ENCODE measurements around the gene TMEM254. TPM values are rescaled to one million over a fixed set of nuclear protein-coding genes. Genes with fewer than 3 reads are reported as not detected.

TMEM254 gene
- polyA plus RNA-seq, 3 donors = 13.6 to 43.1 (median 25.9) TPM

GRCh38 chr10:80122746-80123145, 44.3 kb downstream of the TMEM254 start:
- Histone ChIP-seq H3K27ac (ENCODE audit: low read depth in 1 of 2, low read length in 2 of 2) (no peak overlapping the region), H3K27me3 (ENCODE audit: control insufficient read depth in 2 of 2, insufficient read depth in 2 of 2, low read length in 2 of 2) (no peaks in the 10 kb centered on the region), H3K9ac (ENCODE audit: insufficient read depth, low read length, poor library complexity, severe bottlenecking) (no peak overlapping the region), H4K20me1 (ENCODE audit: insufficient read depth, low read length) (no peaks in the 10 kb centered on the region), H3K79me2 (ENCODE audit: insufficient read depth, low read length) (no peaks in the 10 kb centered on the region), H3K9me3 (replicated peaks in 1 of 2; ENCODE audit: control insufficient read depth in 1 of 2, insufficient read depth in 1 of 2, low read length in 2 of 2) (no peaks in the 10 kb centered on the region), H3K4me3 (replicated peaks in 1 of 3; ENCODE audit: low read depth in 2 of 3, low read length in 3 of 3) (no peak overlapping the region), H3K4me2 (replicated peaks; ENCODE audit: extremely low read depth, low read length, poor library complexity, severe bottlenecking) (no peak overlapping the region), H3K36me3 (replicated peaks in 1 of 2; ENCODE audit: control insufficient read depth in 1 of 2, insufficient read depth in 2 of 2, low read length in 2 of 2) (no peaks in the 10 kb centered on the region), H3K4me1 (ENCODE audit: control insufficient read depth in 1 of 2, insufficient read depth in 2 of 2, low read length in 2 of 2) (no peaks in the 10 kb centered on the region), H2AFZ (ENCODE audit: insufficient read depth, low read depth, low read length, poor library complexity, severe bottlenecking) (no peak overlapping the region)
- no peak overlapping the region for H3K27ac Mint-ChIP-seq
- H3K9me3 Mint-ChIP-seq = peaks cover 0 to 8% (median 7%) of the 10 kb centered on the region in 7 donors
- WGBS (ENCODE audit: insufficient coverage) = 80% methylated on average over 1 of the region's 2 CpGs
- no peak overlapping the region for H3K4me3 Mint-ChIP-seq
- intact Hi-C loops (cut with micrococcal nuclease) = no loop called here
- no peak for TF ChIP-seq CTCF (IDR thresholded peaks at IDR 0.05)
- H3K27me3 Mint-ChIP-seq (ENCODE audit: low read depth in 3 of 3) = peaks cover 3 to 16% (median 9%) of the 10 kb centered on the region in 3 donors
- H3K36me3 Mint-ChIP-seq = no peaks in the 10 kb centered on the region
- DNase-seq = no peak
- H3K4me1 Mint-ChIP-seq = no peaks in the 10 kb centered on the region

GRCh38 chr10:80126876-80127275, 48.4 kb downstream of the TMEM254 start:
- Mint-ChIP-seq H3K27ac (no peak overlapping the region), H3K27me3 (ENCODE audit: low read depth in 3 of 3) (peaks cover 14 to 22% (median 22%) of the 10 kb centered on the region in 3 donors), H3K4me3 (no peak overlapping the region), H3K9me3 (peaks cover 0 to 4% (median 0%) of the 10 kb centered on the region in 7 donors), H3K4me1 (no peaks in the 10 kb centered on the region), H3K36me3 (no peaks in the 10 kb centered on the region)
- H3K36me3 ChIP-seq (replicated peaks in 1 of 2; ENCODE audit: control insufficient read depth in 1 of 2, insufficient read depth in 2 of 2, low read length in 2 of 2) = no peaks in the 10 kb centered on the region
- no CpG with 5 or more reads among the region's 4 CpGs for WGBS (ENCODE audit: insufficient coverage)
- no peak overlapping the region for H3K4me3 ChIP-seq (replicated peaks in 1 of 3; ENCODE audit: low read depth in 2 of 3, low read length in 3 of 3)
- no peak overlapping the region for H3K9ac ChIP-seq (ENCODE audit: insufficient read depth, low read length, poor library complexity, severe bottlenecking)
- H3K4me1 ChIP-seq (ENCODE audit: control insufficient read depth in 1 of 2, insufficient read depth in 2 of 2, low read length in 2 of 2) = no peaks in the 10 kb centered on the region
- no peaks in the 10 kb centered on the region for H3K9me3 ChIP-seq (replicated peaks in 1 of 2; ENCODE audit: control insufficient read depth in 1 of 2, insufficient read depth in 1 of 2, low read length in 2 of 2)
- intact Hi-C loops (cut with micrococcal nuclease) = no loop called here
- no peaks in the 10 kb centered on the region for H3K79me2 ChIP-seq (ENCODE audit: insufficient read depth, low read length)
- H4K20me1 ChIP-seq (ENCODE audit: insufficient read depth, low read length) = no peaks in the 10 kb centered on the region
- no peak overlapping the region for H2AFZ ChIP-seq (ENCODE audit: insufficient read depth, low read depth, low read length, poor library complexity, severe bottlenecking)
- no peak for TF ChIP-seq CTCF (IDR thresholded peaks at IDR 0.05)
- DNase-seq = no peak
- no peak overlapping the region for H3K27ac ChIP-seq (ENCODE audit: low read depth in 1 of 2, low read length in 2 of 2)
- peaks cover 6% of the 10 kb centered on the region in 2 donors for H3K27me3 ChIP-seq (ENCODE audit: control insufficient read depth in 2 of 2, insufficient read depth in 2 of 2, low read length in 2 of 2)
- no peak overlapping the region for H3K4me2 ChIP-seq (replicated peaks; ENCODE audit: extremely low read depth, low read length, poor library complexity, severe bottlenecking)

All from CD14-positive monocyte (primary cell).